Liver (tissue), 3 donors: Measurements from ENCODE around the gene LRRK1.

ENCODE experiments used
- ATF3 ChIP-seq: IDR thresholded peaks from 2 replicates; pipeline ENCODE4 v1.6.1; 2016; ENCODE audit warnings: antibody characterized with exemption
- CTCF ChIP-seq: fragments of 150-350 bp; IDR thresholded peaks from 2 replicates; pipeline ENCODE4 v1.5.1; 2017; ENCODE audit warnings: improper control_type of control experiment, low read depth, low read length; ENCODE audit not compliant: missing input control
- FOXA1 ChIP-seq: IDR thresholded peaks from 2 replicates; pipeline ENCODE4 v1.6.1; 2016; ENCODE audit warnings: antibody characterized with exemption
- JUND ChIP-seq, 2 donors: IDR thresholded peaks; 2 replicates each; pipeline ENCODE4 v1.6.1; 2016; ENCODE audit warnings: antibody characterized with exemption in 2 of 2
- MAX ChIP-seq: IDR thresholded peaks from 2 replicates; pipeline ENCODE4 v1.6.1; 2016; ENCODE audit warnings: antibody characterized with exemption
- SP1 ChIP-seq: IDR thresholded peaks from 2 replicates; pipeline ENCODE4 v1.6.1; 2018; ENCODE audit warnings: antibody characterized with exemption, mild to moderate bottlenecking
- TAF1 ChIP-seq: conservative IDR thresholded peaks from 2 replicates; pipeline ENCODE4 v1.6.1; 2016; ENCODE audit warnings: antibody characterized with exemption, mild to moderate bottlenecking
- donor health status: healthy.
- donor health status: healthy.

GRCh38 chr15:100975043-100975442 lies 55.9 kb downstream of the LRRK1 start:
- no peak for TF ChIP-seq CTCF
- TF ChIP-seq SP1: no peak
- no peak for TF ChIP-seq MAX
- no peak for TF ChIP-seq TAF1
- TF ChIP-seq FOXA1: no peak
- TF ChIP-seq ATF3: no peak
- TF ChIP-seq JUND (IDR thresholded peaks at IDR 0.05): no peak
